Colon (tissue), 2 donors: ENCODE data around the gene AARSD1.
"Not testable (repeated sequence)": the region's sequence is repeated elsewhere in the genome, so short reads cannot be mapped to it uniquely, and the experiment has no call there.

Experiments used
- FAIRE-seq: peaks from 2 replicates; lab custom pipeline; 2012; peaks lifted over from hg19 to GRCh38; lab: Jason Lieb, UNC
- donor health status: control.
- donor health status: control.

Gene AARSD1

DNA sequence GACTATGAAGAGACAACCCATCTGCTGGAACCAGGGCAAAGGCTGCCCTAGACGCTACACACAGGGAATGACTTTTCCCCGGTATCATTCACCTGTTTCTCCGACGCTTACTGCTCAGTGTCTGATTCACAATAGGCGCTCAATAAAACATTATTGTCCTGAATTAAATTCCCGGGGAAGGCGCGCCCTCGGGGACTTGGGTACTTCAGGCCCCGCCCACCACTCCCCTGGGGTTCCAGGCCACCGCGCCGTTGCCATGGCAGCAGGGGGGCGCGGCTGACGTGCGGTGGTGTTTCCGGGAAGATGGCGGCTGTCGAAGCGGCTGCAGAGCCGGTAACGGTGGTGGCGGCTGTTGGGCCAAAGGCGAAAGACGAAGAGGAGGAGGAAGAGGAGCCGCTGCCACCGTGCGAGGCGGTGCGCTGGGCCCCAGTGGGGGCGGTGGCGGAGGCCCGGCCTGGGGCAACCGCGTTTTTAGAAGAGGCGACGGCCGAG, 16.1 kb upstream of the AARSD1 start, which contains the start of gene RUNDC1:
Gene RUNDC1 (plus strand): TSS at position 292 of the 492 bp plus-strand sequence. CDS start 12 bp downstream, at position 304.
- FAIRE-seq, result no peak

DNA sequence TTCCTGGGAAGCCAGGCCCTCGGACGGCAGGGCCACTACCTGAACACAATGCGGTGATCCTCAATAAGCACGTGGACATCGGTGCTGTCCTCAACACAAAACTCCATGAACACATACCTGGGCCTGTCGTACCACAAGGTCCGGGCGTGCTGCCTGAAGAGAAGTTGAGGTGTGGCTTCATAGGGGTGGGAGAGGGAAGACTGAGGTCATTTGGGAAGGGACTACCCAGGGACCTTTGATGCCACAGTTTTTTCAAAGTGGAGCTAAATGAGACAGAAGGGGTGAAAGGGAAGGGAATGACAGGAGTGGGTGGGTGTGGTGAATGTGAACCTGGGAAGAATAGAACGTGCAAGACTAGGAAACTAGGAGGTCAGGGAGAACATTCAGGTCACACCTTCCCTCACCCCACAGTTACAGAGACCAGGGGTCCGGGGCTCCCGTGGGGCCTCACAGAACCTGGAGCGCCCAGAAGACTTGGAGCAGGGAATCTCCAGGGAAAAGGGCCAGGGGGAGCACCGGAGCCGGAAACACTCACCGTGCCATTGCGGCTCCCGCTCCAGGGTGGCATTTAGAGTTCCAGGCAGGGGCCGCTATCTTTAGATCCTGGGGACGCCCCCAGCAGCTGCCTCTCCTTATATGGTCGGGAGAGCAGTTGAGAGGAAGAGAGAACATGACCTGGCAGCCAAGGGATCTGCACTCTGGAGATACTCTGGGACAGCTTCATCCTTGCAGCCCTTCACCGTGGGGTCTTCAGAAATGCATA, 15.4 kb upstream of the AARSD1 start, which contains the start of gene PTGES3L:
Gene PTGES3L (minus strand): TSS at position 570 of the 763 bp plus-strand sequence. CDS start 27 bp downstream, at position 543.
- FAIRE-seq, result no peak

- not testable (repeated sequence) for FAIRE-seq
Measured at GRCh38 chr17:42975701-42976100, 11.4 kb upstream of the AARSD1 start.

DNA sequence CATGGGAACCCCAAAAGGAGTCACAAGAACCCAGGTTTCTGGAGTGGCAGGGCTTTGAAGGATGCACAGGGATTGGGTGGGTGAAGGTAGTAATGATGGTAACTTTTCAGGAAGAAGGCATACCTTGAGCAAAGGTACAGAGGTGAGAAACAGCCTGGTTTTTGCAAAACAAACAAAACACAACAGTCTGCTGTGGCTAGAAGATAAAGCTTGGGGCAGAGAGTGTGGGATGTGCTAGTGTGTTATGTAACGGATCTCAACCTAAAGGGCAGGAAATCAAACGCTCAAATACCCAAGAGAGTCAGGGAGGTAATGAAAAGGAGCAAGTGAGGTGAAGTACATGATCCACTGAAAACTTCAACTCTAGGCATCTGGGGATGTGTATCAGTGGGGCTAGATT, 11.0 kb upstream of the AARSD1 start:
- no peak for FAIRE-seq

- not testable (repeated sequence) for FAIRE-seq
Measured at GRCh38 chr17:42973323-42973722, 9.1 kb upstream of the AARSD1 start.

- FAIRE-seq, result no peak
Measured at GRCh38 chr17:42971589-42971988, 7.3 kb upstream of the AARSD1 start.

DNA sequence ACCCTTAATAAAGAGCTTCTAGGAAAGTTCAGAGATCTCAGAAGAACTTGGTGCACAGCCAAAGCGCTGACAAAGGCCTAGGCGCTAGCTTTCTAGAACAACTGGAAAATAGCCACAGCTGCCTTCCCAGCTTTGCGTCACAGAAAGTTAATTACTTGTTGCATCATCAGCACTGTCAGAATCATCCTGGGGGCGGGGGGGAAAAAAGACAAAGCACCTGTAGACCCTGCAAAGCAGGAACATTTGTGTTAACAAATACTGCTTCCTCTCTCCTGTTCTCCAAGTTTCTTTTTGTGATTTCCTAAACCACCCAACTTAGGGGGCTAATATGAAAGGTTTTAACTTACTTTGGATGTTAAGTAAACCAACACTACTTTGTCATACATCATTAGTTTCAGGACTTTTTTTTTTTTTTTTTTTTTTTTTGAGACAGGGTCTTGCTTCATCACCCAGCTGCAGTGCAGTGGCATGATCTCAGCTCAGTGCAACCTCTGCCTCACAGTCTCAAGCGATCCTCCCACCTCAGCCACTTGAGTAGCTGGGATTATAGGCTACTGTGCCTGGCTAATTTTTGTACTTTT, 4.8 kb upstream of the AARSD1 start:
- no peak for FAIRE-seq

DNA sequence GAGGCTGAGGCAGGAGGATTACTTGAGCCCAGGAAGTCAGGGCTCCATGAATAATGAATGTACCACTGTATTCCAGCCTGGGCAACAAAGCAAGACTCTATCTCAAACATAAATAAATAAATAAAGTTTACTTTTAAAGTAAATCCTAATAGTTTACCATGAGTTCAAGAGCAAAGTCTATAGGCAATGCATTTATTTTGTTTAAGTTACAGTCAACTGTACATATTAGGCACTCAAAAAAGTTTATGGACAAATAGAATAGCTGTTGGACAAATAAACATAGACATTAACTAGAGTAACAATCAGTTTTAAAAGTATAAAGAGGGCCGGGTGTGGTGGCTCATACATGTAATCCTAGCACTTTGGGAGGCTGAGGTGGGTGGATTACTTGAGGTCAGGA, 3.7 kb upstream of the AARSD1 start:
- FAIRE-seq, result no peak

- FAIRE-seq, result no peak
Measured at GRCh38 chr17:42953669-42954068, 10.6 kb downstream of the AARSD1 start.

DNA sequence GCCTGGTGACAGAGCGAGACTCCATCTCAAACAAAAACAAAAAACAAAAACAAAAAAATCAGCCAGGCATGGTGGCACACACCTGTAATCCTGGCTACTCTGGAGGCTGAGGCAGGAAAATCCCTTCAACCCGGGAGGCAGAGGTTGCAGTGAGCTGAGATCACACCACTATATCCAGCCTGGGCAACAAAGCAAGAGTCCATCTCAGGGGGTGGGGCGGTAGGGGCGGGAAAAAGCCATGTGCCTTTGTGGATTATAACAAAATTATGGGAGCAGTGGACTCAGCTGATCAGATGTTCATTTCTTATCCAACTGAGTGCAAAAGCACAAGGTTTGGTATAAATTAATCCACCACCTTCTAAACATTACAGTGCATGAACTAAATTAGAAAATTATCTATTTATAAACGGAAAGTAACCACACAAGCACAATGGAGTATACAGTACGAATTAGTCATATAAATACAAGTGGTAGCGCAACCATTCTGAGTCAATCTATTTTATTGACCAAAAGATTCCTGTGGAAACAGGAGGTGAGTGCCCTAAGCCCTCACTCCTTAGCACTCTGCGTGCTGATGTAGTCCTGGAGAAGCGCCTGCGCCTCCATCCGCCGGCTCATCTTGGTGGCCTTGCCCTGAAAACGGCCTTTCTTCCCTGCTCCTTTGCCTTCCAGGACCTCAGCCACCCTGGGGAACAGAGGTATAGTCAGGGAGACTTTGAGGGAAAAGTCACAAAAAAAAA, 14.0 kb downstream of the AARSD1 start:
- no peak for FAIRE-seq

GRCh38 chr17:42946812-42947211, 17.4 kb downstream of the AARSD1 start:
- no peak for FAIRE-seq

- FAIRE-seq, result no peak
Measured at GRCh38 chr17:42944211-42944610, 20.0 kb downstream of the AARSD1 start.

- no peak for FAIRE-seq
Measured at GRCh38 chr17:42937712-42938596, 26.3 kb downstream of the AARSD1 start.

GRCh38 chr17:42929497-42929844, 34.8 kb downstream of the AARSD1 start:
- no peak for FAIRE-seq

GRCh38 chr17:42928714-42929496, 35.3 kb downstream of the AARSD1 start:
- FAIRE-seq, result no peak

GRCh38 chr17:42924891-42925290, 39.4 kb downstream of the AARSD1 start:
- FAIRE-seq, result no peak

- FAIRE-seq, result not testable (repeated sequence)
Measured at GRCh38 chr17:42923472-42923871, 40.8 kb downstream of the AARSD1 start.

DNA sequence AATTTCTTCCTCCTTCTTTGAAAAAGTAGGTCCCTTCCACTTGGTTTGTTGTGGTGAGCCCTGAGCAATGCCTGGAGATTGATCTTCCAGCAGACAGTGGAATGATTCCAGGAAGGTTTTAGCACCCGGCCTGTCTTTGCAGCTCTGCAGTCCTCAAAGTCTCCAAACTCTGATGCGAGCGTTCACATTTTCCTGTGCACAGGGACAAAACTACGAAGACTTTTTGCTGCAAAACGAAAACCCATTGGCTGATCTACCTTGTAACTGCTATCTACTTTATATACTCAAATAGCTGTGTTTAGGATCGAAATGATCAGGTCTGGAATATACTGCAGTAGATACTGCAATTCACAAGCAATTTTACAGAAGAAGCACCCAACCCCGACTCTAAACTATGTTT, 42.0 kb downstream of the AARSD1 start:
- FAIRE-seq, result no peak

GRCh38 chr17:42920922-42921321, 43.3 kb downstream of the AARSD1 start:
- no peak for FAIRE-seq

DNA sequence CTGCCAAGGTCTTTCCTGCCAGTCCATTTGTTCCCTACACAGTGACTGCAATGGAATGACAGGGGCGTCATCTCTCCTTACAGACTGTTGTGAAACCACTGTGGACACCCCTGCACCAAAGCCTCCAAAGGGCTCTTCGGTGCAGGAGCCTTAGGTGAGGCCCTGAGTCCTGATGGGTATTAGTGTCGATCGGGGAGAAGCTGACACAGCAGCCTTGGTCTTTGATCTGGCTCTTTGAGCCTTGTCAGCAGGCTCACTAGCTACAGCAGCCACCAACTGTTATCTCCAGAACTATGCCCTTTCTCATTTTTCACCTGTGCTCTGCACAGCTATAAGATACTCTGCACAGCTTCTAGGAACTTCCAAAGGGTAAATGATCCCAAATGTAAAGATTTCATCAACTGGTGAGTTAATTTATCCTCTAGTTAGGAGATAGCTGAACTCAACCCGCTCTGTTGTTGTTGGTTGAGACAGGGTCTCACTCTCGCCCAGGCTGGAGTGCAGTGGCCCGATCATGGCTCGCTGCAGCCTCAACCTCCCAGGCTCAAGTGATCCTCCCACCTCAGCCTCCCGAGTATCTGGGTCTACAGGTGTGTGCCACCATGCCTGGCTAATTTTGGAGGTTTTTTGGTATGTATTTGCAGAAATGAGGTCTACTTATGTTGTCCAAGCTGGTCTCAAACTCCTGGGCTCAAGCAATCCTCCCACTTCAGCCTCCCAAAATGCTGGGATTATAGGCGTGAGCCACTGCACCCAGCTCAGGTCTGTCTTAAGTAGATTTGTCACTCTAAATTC, 44.0 kb downstream of the AARSD1 start:
- FAIRE-seq, result no peak
